ENCODE results near the gene NTN3.

NTN3 gene

GRCh38 chr16:2466667-2467527 is 4.2 kb upstream of the NTN3 start:
- Histone ChIP-seq H3K27me3 (ENCODE audit: insufficient read depth, low read depth, severe bottlenecking) (no peaks in the 10 kb centered on the region), H3K4me3 (ENCODE audit: low read depth, low read length) (peak overlapping the region; percentile 83), H3K27ac (peak overlapping the region; percentile 100)

GRCh38 chr16:2467528-2468232 is 3.4 kb upstream of the NTN3 start:
- Histone ChIP-seq H3K27me3 (ENCODE audit: insufficient read depth, low read depth, severe bottlenecking) (no peaks in the 10 kb centered on the region), H3K36me3 (peaks cover 31% of the 10 kb centered on the region)
- peak; percentile 92 for DNase-seq

More at GRCh38 chr16:2466667-2467527, 4.2 kb upstream of the NTN3 start:
- H3K36me3 ChIP-seq: peaks cover 39% of the 10 kb centered on the region
- no peaks in the 10 kb centered on the region for H3K9me3 ChIP-seq (ENCODE audit: severe bottlenecking)
- DNase-seq: no peak
- TF ChIP-seq, protein P1, sequence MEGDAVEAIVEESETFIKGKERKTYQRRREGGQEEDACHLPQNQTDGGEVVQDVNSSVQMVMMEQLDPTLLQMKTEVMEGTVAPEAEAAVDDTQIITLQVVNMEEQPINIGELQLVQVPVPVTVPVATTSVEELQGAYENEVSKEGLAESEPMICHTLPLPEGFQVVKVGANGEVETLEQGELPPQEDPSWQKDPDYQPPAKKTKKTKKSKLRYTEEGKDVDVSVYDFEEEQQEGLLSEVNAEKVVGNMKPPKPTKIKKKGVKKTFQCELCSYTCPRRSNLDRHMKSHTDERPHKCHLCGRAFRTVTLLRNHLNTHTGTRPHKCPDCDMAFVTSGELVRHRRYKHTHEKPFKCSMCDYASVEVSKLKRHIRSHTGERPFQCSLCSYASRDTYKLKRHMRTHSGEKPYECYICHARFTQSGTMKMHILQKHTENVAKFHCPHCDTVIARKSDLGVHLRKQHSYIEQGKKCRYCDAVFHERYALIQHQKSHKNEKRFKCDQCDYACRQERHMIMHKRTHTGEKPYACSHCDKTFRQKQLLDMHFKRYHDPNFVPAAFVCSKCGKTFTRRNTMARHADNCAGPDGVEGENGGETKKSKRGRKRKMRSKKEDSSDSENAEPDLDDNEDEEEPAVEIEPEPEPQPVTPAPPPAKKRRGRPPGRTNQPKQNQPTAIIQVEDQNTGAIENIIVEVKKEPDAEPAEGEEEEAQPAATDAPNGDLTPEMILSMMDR (IDR thresholded peaks at IDR 0.05; ENCODE audit: low read depth, low read length): no peak

GRCh38 chr16:2468233-2468724 is 2.8 kb upstream of the NTN3 start:
- Histone ChIP-seq H3K9me3 (ENCODE audit: severe bottlenecking) (no peaks in the 10 kb centered on the region), H3K36me3 (peaks cover 25% of the 10 kb centered on the region), H3K4me3 (ENCODE audit: low read depth, low read length) (peak overlapping the region; percentile 83), H3K27ac (peak overlapping the region; percentile 100), H3K27me3 (ENCODE audit: insufficient read depth, low read depth, severe bottlenecking) (no peaks in the 10 kb centered on the region)
- no peak for DNase-seq
- TF ChIP-seq, protein P1 (IDR thresholded peaks at IDR 0.05; ENCODE audit: low read depth, low read length): no peak

More at GRCh38 chr16:2467528-2468232, 3.4 kb upstream of the NTN3 start:
- Histone ChIP-seq H3K4me3 (ENCODE audit: low read depth, low read length) (peak overlapping the region; percentile 83), H3K9me3 (ENCODE audit: severe bottlenecking) (no peaks in the 10 kb centered on the region), H3K27ac (peak overlapping the region; percentile 100)
- TF ChIP-seq, protein P1 (IDR thresholded peaks at IDR 0.05; ENCODE audit: low read depth, low read length): peak; percentile 8; the same call in 1 of the 2 replicates

DNA sequence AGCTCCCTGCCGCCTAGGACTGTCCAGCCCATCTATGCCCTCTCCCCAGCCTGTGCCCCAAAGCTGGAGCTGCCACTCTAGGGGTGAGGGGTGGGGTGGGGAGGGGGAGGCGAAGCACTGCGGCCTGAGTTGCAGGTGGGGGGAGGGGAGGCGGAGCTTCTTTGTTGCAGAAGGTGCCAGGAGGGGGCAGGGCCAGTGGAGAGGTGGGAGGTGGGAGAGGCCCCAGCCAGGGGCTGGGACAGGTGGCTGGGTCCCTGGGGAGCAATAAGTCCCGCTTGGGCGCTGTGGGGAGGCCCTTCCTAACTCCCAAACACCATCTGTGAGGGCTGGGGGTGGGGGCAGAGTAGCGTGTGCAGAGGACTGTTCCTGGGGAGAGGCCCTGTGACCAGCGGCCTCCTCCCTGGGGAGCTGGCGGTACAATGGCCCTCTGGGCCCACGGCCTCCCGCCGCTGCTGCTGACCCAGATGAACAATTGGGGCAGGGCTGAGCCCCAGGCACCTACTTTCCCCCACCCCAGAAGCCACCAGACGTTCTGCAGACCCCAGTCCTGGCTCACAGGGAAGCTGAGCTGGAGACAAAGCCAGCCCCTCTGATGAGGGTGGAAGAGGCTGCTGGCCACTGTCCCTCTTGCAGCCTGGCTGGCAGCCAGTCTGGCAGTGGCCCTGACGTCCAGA is 2.2 kb upstream of the NTN3 start:
- Histone ChIP-seq H3K9me3 (ENCODE audit: severe bottlenecking) (no peaks in the 10 kb centered on the region), H3K27ac (peak overlapping the region; percentile 100), H3K4me3 (ENCODE audit: low read depth, low read length) (peak overlapping the region; percentile 83), H3K27me3 (ENCODE audit: insufficient read depth, low read depth, severe bottlenecking) (no peaks in the 10 kb centered on the region), H3K36me3 (peaks cover 21% of the 10 kb centered on the region)
- peak; percentile 98 for DNase-seq
- TF ChIP-seq, protein P1 (IDR thresholded peaks at IDR 0.05; ENCODE audit: low read depth, low read length): no peak

- Histone ChIP-seq H3K36me3 (peaks cover 17% of the 10 kb centered on the region), H3K27ac (peak overlapping the region; percentile 100), H3K4me3 (ENCODE audit: low read depth, low read length) (peak overlapping the region; percentile 83), H3K9me3 (ENCODE audit: severe bottlenecking) (no peaks in the 10 kb centered on the region), H3K27me3 (ENCODE audit: insufficient read depth, low read depth, severe bottlenecking) (no peaks in the 10 kb centered on the region)
- peak; percentile 33 for DNase-seq
- TF ChIP-seq, protein P1 (IDR thresholded peaks at IDR 0.05; ENCODE audit: low read depth, low read length): 0 out of 2 replicates have a peak, but pooled peaks have one; percentile 1
These were observed 1.5 kb upstream of the NTN3 start for GRCh38 chr16:2469399-2470233.

All from WERI-Rb-1 (cell line).